ENCODE data around the gene COPA. TPM values are rescaled to one million over a fixed set of nuclear protein-coding genes. Genes with fewer than 3 reads are reported as not detected.

COPA gene
- total and polyA plus RNA-seq, 7 experiments from 2014 or later = 101 to 156 (median 118) TPM

DNA sequence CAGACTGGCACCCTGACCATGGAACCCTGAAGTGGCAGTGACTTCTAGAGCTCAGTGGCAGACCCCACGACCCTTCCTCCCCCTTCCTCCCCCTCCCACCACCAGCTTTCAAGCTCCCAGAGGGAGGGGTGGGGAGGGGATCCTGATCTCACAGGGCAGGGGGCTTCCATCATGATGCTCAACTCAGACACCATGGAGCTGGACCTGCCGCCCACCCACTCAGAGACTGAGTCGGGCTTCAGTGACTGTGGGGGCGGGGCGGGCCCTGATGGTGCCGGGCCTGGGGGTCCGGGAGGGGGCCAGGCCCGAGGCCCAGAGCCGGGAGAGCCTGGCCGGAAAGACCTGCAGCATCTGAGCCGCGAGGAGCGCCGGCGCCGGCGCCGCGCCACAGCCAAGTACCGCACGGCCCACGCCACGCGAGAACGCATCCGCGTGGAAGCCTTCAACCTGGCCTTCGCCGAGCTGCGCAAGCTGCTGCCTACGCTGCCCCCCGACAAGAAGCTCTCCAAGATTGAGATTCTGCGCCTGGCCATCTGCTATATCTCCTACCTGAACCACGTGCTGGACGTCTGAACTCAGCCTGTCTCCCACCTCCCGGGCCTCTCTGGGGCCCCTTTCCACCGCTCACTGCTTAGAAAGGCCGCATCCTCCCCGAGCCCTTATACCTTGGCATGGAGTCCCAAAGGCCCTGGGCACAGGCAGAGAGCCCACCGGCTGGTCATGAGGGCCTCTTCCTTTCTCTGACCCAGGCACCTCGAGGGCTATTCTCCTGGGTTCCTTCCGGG is 27.7 kb upstream of the COPA start:
- CTCF ChIA-PET = interaction anchor here (1.1 kb wide), 1 partner anchor 10 kb away, joined by 4 read pairs; no protein-coding TSS in a partner anchor
- H3K9me3 Mint-ChIP-seq = peaks cover 0 to 2% (median 0%) of the 10 kb centered on the region in 11 donors
- H3K27me3 Mint-ChIP-seq = peaks cover 0 to 2% (median 0%) of the 10 kb centered on the region in 5 donors
- H3K27ac Mint-ChIP-seq = no peak overlapping the region
- intact Hi-C loops (cut with micrococcal nuclease) = loop anchor here in 1 of 2 donors (10.0 kb wide), 1 partner anchor 576 kb away; no protein-coding TSS in a partner anchor
- no peaks in the 10 kb centered on the region for H3K9me3 ChIP-seq (ENCODE audit: control insufficient read depth in 2 of 3, low read length in 3 of 3)
- H3K36me3 ChIP-seq (ENCODE audit: control insufficient read depth in 2 of 3, insufficient read depth in 3 of 3, low read length in 3 of 3) = no peaks in the 10 kb centered on the region
- POLR2A ChIA-PET = interaction anchor here (0.6 kb wide), 1 partner anchor 9 kb away, joined by 3 read pairs; no protein-coding TSS in a partner anchor
- peaks cover 3 to 13% (median 4%) of the 10 kb centered on the region in 7 donors for H3K4me1 Mint-ChIP-seq
- ATAC-seq (no peak), DNase-seq (peak in 1 of 9 donors; percentile 13)
- H3K27me3 ChIP-seq (ENCODE audit: control insufficient read depth in 2 of 2, insufficient read depth in 2 of 2, low read length in 2 of 2) = no peaks in the 10 kb centered on the region
- peaks cover 1 to 3% of the 10 kb centered on the region in 2 donors for H3K4me1 ChIP-seq (ENCODE audit: control insufficient read depth in 2 of 2, insufficient read depth in 2 of 2, low read length in 2 of 2)
- no peak overlapping the region for H3K4me3 ChIP-seq (ENCODE audit: low read length)
- no peak overlapping the region for H3K4me3 Mint-ChIP-seq
- H3K36me3 Mint-ChIP-seq = no peaks in the 10 kb centered on the region
- no peak overlapping the region for H3K27ac ChIP-seq (ENCODE audit: low read depth, low read length)

GRCh38 chr1:160369087-160369486 is 26.0 kb upstream of the COPA start:
- Histone ChIP-seq H3K4me1 (ENCODE audit: control insufficient read depth in 2 of 2, insufficient read depth in 2 of 2, low read length in 2 of 2) (no peaks in the 10 kb centered on the region), H3K27me3 (ENCODE audit: control insufficient read depth in 2 of 2, insufficient read depth in 2 of 2, low read length in 2 of 2) (no peaks in the 10 kb centered on the region), H3K9me3 (ENCODE audit: control insufficient read depth in 2 of 3, low read length in 3 of 3) (no peaks in the 10 kb centered on the region), H3K27ac (ENCODE audit: low read depth, low read length) (no peak overlapping the region), H3K4me3 (ENCODE audit: low read length) (no peak overlapping the region), H3K36me3 (ENCODE audit: control insufficient read depth in 2 of 3, insufficient read depth in 3 of 3, low read length in 3 of 3) (no peaks in the 10 kb centered on the region)
- H3K36me3 Mint-ChIP-seq = peaks cover 0 to 4% (median 0%) of the 10 kb centered on the region in 5 donors
- H3K4me3 Mint-ChIP-seq = no peak overlapping the region
- peaks cover 0 to 8% (median 0%) of the 10 kb centered on the region in 7 donors for H3K4me1 Mint-ChIP-seq
- intact Hi-C loops (cut with micrococcal nuclease) = no loop called here
- ATAC-seq (no peak), DNase-seq (no peak)
- no peak overlapping the region for H3K27ac Mint-ChIP-seq
- H3K27me3 Mint-ChIP-seq = no peaks in the 10 kb centered on the region
- ChIA-PET CTCF (no interaction called here), POLR2A (no interaction called here)
- H3K9me3 Mint-ChIP-seq = no peaks in the 10 kb centered on the region

DNA sequence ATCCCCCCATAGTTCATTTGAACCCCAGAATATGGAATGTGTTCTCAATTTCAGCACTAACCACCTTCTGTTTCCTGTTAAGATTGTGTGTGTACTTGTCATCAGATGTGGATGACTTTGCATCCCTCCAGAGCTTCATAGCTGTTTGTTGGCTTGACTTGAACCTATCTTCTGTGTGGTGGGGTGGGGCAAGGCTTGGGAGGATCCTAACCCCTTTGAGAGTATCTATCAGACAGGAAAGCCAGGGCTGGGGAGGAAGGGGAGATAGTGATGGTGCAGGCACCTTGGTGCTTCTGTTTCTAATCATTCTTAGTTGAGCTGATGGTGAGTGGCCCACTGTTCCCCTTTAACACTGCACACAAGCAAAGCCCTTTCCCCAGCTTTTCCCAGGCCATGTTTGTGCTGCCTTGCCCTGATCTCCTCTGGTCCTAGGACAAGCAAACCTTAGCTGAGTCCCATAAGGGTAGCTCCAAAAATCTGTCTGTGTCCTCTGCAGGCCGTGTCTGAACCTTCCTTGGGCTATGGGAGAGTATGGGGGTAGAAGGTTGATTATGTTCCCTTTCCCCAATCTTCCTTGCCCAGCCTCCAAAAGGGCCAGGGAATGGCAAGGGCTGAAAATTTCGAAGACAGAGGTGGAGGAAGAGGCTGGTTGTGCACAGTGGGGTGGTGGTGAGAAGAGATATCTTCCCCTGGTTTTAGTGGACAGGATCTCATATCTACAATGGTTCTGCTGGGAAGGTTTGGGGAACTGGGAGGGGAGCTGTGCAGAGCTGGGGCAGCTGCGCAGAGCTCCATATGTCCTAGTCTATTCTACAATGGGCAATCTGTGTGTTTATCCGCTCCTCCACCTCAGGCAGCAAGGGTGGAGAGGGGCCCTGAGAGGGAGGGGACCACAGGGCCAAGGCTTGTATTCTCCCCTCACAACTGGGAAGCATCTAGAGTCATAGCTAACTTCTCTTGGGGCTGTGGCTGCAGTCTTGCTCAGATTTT is 25.2 kb upstream of the COPA start:
- Histone ChIP-seq H3K4me3 (ENCODE audit: low read length) (no peak overlapping the region), H3K27me3 (ENCODE audit: control insufficient read depth in 2 of 2, insufficient read depth in 2 of 2, low read length in 2 of 2) (no peaks in the 10 kb centered on the region), H3K4me1 (ENCODE audit: control insufficient read depth in 2 of 2, insufficient read depth in 2 of 2, low read length in 2 of 2) (no peaks in the 10 kb centered on the region), H3K27ac (ENCODE audit: low read depth, low read length) (no peak overlapping the region), H3K36me3 (ENCODE audit: control insufficient read depth in 2 of 3, insufficient read depth in 3 of 3, low read length in 3 of 3) (no peaks in the 10 kb centered on the region), H3K9me3 (ENCODE audit: control insufficient read depth in 2 of 3, low read length in 3 of 3) (no peaks in the 10 kb centered on the region)
- Mint-ChIP-seq H3K27ac (peak overlapping the region in 2 of 9 donors; percentile 28 to 56), H3K4me3 (no peak overlapping the region), H3K36me3 (peaks cover 0 to 4% (median 0%) of the 10 kb centered on the region in 5 donors), H3K27me3 (no peaks in the 10 kb centered on the region), H3K4me1 (peaks cover 0 to 8% (median 0%) of the 10 kb centered on the region in 7 donors), H3K9me3 (no peaks in the 10 kb centered on the region)
- intact Hi-C loops (cut with micrococcal nuclease) = no loop called here
- DNase-seq = peak in 1 of 9 donors; percentile 15
- peak; percentile 50 for ATAC-seq
- POLR2A ChIA-PET = interaction anchor here (0.5 kb wide), 1 partner anchor 98 kb away, joined by 3 read pairs; no protein-coding TSS in a partner anchor
- CTCF ChIA-PET = interaction anchor here (0.6 kb wide), 2 partner anchors 8 to 620 kb away, joined by 3 read pairs; no protein-coding TSS in a partner anchor

DNA sequence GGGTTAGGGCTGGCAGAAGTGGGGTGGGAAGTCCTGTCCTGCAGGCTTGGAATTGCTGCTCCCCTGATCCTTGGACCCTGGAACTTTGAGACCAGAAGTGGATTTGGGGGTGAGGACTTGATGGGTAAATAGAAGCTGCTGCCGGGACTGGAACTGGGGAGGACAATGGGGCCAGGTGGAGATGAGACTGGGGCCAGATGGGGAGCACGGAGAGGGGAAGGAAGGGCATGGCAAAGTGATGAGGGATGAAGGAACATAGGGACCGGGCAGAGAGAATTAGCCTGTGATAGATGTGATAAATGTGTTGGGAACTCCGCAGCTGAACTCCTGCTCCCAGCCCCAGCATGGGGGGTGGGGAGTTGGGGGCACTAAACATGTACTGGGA is 24.5 kb upstream of the COPA start:
- peak overlapping the region in 1 of 9 donors; percentile 48 for H3K27ac Mint-ChIP-seq
- H3K4me3 Mint-ChIP-seq = no peak overlapping the region
- CTCF ChIA-PET = interaction anchor here (0.6 kb wide), 1 partner anchor 9 kb away, joined by 3 read pairs; no protein-coding TSS in a partner anchor
- Histone ChIP-seq H3K9me3 (ENCODE audit: control insufficient read depth in 2 of 3, low read length in 3 of 3) (no peaks in the 10 kb centered on the region), H3K36me3 (ENCODE audit: control insufficient read depth in 2 of 3, insufficient read depth in 3 of 3, low read length in 3 of 3) (no peaks in the 10 kb centered on the region), H3K27ac (ENCODE audit: low read depth, low read length) (no peak overlapping the region), H3K4me1 (ENCODE audit: control insufficient read depth in 2 of 2, insufficient read depth in 2 of 2, low read length in 2 of 2) (no peaks in the 10 kb centered on the region), H3K27me3 (ENCODE audit: control insufficient read depth in 2 of 2, insufficient read depth in 2 of 2, low read length in 2 of 2) (no peaks in the 10 kb centered on the region), H3K4me3 (ENCODE audit: low read length) (no peak overlapping the region)
- intact Hi-C loops (cut with micrococcal nuclease) = no loop called here
- peaks cover 0 to 8% (median 0%) of the 10 kb centered on the region in 7 donors for H3K4me1 Mint-ChIP-seq
- POLR2A ChIA-PET = no interaction called here
- peak in 1 of 9 donors; percentile 8 for DNase-seq
- H3K27me3 Mint-ChIP-seq = no peaks in the 10 kb centered on the region
- H3K36me3 Mint-ChIP-seq = peaks cover 0 to 4% (median 0%) of the 10 kb centered on the region in 5 donors
- no peaks in the 10 kb centered on the region for H3K9me3 Mint-ChIP-seq
- ATAC-seq = no peak

DNA sequence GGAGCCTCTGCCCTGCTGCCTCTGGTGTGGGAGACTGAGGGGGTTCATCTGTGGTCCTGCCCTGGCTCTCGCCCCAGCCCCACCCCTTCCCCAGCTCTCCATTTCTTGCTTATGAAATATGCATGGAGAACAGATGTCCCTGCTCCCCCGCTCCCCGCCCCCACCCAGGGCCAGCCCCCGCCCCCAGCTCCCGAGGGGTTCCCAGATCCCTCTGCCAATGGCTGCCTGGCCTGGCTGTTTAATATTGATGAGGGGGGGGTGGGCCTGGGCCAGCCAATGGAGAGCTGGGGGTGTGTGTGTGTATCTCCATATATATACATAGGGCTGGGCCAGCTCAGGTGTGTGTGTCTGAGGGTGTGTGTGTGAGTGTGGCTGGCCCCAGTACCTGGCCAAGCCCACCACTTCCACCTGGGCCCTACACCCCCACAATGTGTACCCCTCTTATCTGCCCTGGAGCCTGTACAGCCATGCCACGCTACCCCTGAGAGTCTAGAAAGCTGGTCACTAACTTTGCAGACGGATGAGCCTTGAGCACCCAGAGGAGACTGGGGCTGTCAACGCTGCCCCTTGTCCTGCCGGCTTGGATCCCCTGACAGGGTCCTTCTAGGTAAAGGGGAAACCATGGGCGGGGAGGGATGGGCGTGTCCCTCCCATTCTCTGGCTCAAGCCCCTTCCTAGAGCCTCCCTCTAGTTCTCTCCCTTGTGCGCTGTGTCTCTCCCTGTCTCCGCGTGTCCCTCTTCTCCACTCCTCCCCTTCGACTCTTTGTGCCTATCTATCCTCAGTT is 23.9 kb upstream of the COPA start, which contains the start of gene NHLH1:
Gene NHLH1 (plus strand): TSS at position 341 of the 785 bp plus-strand sequence. CDS start 3,661 bp downstream, outside the sequence.
- no peaks in the 10 kb centered on the region for H3K36me3 ChIP-seq (ENCODE audit: control insufficient read depth in 2 of 3, insufficient read depth in 3 of 3, low read length in 3 of 3)
- no peaks in the 10 kb centered on the region for H3K27me3 Mint-ChIP-seq
- DNase-seq = peak in 1 of 9 donors; percentile 14
- no peaks in the 10 kb centered on the region for H3K4me1 ChIP-seq (ENCODE audit: control insufficient read depth in 2 of 2, insufficient read depth in 2 of 2, low read length in 2 of 2)
- H3K36me3 Mint-ChIP-seq = peaks cover 0 to 4% (median 0%) of the 10 kb centered on the region in 5 donors
- ChIA-PET POLR2A (no interaction called here), CTCF (no interaction called here)
- no peaks in the 10 kb centered on the region for H3K9me3 Mint-ChIP-seq
- intact Hi-C loops (cut with micrococcal nuclease) = no loop called here
- peaks cover 0 to 8% (median 4%) of the 10 kb centered on the region in 7 donors for H3K4me1 Mint-ChIP-seq
- H3K4me3 ChIP-seq (ENCODE audit: low read length) = no peak within 1 kb of the TSS
- no peaks in the 10 kb centered on the region for H3K9me3 ChIP-seq (ENCODE audit: control insufficient read depth in 2 of 3, low read length in 3 of 3)
- H3K27me3 ChIP-seq (ENCODE audit: control insufficient read depth in 2 of 2, insufficient read depth in 2 of 2, low read length in 2 of 2) = no peaks in the 10 kb centered on the region
- no peak within 1 kb of the TSS for H3K27ac ChIP-seq (ENCODE audit: low read depth, low read length)
- peak within 1 kb of the TSS in 2 of 9 donors; percentile 37 to 48 for H3K27ac Mint-ChIP-seq
- no peak for ATAC-seq
- H3K4me3 Mint-ChIP-seq = no peak within 1 kb of the TSS

Data from naive thymus-derived CD4-positive, alpha-beta T cell (primary cell).